Measurements from ENCODE around the gene ANAPC2. TPM values are rescaled to one million over a fixed set of nuclear protein-coding genes. Genes with fewer than 3 reads are reported as not detected.

The ANAPC2 gene
- total and polyA plus RNA-seq, 8 donors: 42.1 to 58.8 (median 44.4) TPM

- H3K27me3 ChIP-seq: peaks cover 4 to 73% of the 10 kb centered on the region in 2 donors
- DNase-seq: peak in 1 of 4 donors; percentile 63
- H3K36me3 ChIP-seq: no peaks in the 10 kb centered on the region
- no peak overlapping the region for H3K4me3 ChIP-seq
- H3K27ac ChIP-seq: no peak overlapping the region
- ATAC-seq: no peak
- H3K4me1 ChIP-seq: no peaks in the 10 kb centered on the region
- no peaks in the 10 kb centered on the region for H3K9me3 ChIP-seq
- TF ChIP-seq, protein P1, sequence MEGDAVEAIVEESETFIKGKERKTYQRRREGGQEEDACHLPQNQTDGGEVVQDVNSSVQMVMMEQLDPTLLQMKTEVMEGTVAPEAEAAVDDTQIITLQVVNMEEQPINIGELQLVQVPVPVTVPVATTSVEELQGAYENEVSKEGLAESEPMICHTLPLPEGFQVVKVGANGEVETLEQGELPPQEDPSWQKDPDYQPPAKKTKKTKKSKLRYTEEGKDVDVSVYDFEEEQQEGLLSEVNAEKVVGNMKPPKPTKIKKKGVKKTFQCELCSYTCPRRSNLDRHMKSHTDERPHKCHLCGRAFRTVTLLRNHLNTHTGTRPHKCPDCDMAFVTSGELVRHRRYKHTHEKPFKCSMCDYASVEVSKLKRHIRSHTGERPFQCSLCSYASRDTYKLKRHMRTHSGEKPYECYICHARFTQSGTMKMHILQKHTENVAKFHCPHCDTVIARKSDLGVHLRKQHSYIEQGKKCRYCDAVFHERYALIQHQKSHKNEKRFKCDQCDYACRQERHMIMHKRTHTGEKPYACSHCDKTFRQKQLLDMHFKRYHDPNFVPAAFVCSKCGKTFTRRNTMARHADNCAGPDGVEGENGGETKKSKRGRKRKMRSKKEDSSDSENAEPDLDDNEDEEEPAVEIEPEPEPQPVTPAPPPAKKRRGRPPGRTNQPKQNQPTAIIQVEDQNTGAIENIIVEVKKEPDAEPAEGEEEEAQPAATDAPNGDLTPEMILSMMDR (IDR thresholded peaks at IDR 0.05): no peak
- intact Hi-C loops (cut with DNase I): no loop called here
Measured at GRCh38 chr9:137145731-137146526, 42.4 kb downstream of the ANAPC2 start.

GRCh38 chr9:137143459-137143858 lies 44.9 kb downstream of the ANAPC2 start:
- peaks cover 0 to 3% of the 10 kb centered on the region in 2 donors for H3K4me1 ChIP-seq
- H3K27me3 ChIP-seq: peaks cover 26 to 92% of the 10 kb centered on the region in 2 donors
- intact Hi-C loops (cut with DNase I): no loop called here
- no peak overlapping the region for H3K4me3 ChIP-seq
- no peaks in the 10 kb centered on the region for H3K36me3 ChIP-seq
- TF ChIP-seq, protein P1 (IDR thresholded peaks at IDR 0.05): no peak
- H3K27ac ChIP-seq: no peak overlapping the region
- H3K9me3 ChIP-seq: no peaks in the 10 kb centered on the region
- DNase-seq (peak in 1 of 4 donors; percentile 8), ATAC-seq (no peak)

DNA sequence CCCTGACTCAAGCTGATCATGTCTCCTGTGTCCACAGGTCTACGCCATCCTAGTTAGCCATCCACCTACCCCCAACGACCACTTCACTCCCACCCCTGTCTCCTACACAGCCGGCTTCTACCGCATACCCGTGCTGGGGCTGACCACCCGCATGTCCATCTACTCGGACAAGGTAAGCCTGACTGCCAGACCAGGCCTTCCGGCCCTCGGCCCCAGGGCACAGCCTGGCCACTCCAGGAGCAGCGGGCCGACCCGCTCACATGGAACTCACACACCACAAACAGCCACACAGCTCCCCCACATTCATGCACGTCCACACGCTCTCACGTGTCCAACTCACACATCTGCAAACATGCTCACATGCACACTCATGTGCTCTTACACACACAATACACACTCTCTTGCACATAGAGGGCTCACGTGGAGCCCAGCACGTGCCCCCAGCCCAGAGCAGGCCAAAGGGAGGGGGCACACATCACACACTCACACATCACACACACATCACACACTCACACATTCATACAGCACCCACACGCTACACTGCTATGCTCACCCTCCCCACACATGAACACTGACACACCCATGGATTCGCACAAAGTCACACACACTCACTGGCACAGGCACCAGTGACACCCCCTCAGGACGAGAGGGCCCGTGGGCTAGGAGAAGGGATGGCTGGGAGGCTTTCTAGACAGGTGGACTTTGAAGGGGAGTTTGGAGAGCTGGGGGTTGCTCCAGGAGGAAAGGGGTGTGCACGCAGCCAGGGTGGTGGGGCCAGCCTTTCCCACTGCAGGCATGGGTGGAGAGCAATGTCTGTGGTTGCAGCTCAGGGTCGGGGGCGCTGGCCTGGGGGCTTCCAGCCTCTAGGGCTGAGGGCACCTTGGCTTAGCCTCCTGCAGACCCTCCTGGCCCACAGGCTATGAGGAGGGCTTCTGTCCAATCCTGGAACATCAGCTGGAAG lies 46.1 kb downstream of the ANAPC2 start:
- Histone ChIP-seq H3K36me3 (no peaks in the 10 kb centered on the region), H3K4me1 (peaks cover 0 to 3% of the 10 kb centered on the region in 2 donors), H3K4me3 (no peak overlapping the region), H3K9me3 (no peaks in the 10 kb centered on the region), H3K27ac (no peak overlapping the region), H3K27me3 (peaks cover 38 to 92% of the 10 kb centered on the region in 2 donors)
- intact Hi-C loops (cut with DNase I): no loop called here
- ATAC-seq: no peak
- peak in 1 of 4 donors; percentile 67 for DNase-seq
- TF ChIP-seq, protein P1 (IDR thresholded peaks at IDR 0.05): no peak

GRCh38 chr9:137141050-137141810 lies 47.1 kb downstream of the ANAPC2 start:
- ATAC-seq (no peak), DNase-seq (peak in 1 of 4 donors; percentile 47)
- TF ChIP-seq, protein P1 (IDR thresholded peaks at IDR 0.05): no peak
- H3K4me3 ChIP-seq: no peak overlapping the region
- no peaks in the 10 kb centered on the region for H3K36me3 ChIP-seq
- H3K4me1 ChIP-seq: peaks cover 0 to 3% of the 10 kb centered on the region in 2 donors
- H3K27ac ChIP-seq: no peak overlapping the region
- intact Hi-C loops (cut with DNase I): no loop called here
- H3K27me3 ChIP-seq: peaks cover 48 to 92% of the 10 kb centered on the region in 2 donors
- no peaks in the 10 kb centered on the region for H3K9me3 ChIP-seq

Data from left lung (tissue), 10 donors.